OCI-LY3 (cell line): Measurements from ENCODE around the gene AZGP1.

Experiments used
- EZH2phosphoT487 ChIP-seq: fragments of 200-600 bp; shearing (Covaris generic); IDR thresholded peaks from 2 replicates; pipeline ENCODE4 v1.6.1; 2018; ENCODE audit warnings: antibody characterized with exemption, mixed run types, low read depth
- TF ChIP-seq, protein P1 (sequence below): fragments of 200-600, 300-600 bp; sonication (generic); IDR thresholded peaks from 2 replicates; pipeline ENCODE4 v1.5.1; 2014; ENCODE audit warnings: antibody characterized with exemption, low read length, low read depth

- TF ChIP-seq, protein P1, sequence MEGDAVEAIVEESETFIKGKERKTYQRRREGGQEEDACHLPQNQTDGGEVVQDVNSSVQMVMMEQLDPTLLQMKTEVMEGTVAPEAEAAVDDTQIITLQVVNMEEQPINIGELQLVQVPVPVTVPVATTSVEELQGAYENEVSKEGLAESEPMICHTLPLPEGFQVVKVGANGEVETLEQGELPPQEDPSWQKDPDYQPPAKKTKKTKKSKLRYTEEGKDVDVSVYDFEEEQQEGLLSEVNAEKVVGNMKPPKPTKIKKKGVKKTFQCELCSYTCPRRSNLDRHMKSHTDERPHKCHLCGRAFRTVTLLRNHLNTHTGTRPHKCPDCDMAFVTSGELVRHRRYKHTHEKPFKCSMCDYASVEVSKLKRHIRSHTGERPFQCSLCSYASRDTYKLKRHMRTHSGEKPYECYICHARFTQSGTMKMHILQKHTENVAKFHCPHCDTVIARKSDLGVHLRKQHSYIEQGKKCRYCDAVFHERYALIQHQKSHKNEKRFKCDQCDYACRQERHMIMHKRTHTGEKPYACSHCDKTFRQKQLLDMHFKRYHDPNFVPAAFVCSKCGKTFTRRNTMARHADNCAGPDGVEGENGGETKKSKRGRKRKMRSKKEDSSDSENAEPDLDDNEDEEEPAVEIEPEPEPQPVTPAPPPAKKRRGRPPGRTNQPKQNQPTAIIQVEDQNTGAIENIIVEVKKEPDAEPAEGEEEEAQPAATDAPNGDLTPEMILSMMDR: no peak
- no peak for TF ChIP-seq EZH2phosphoT487
These were observed 49.5 kb downstream of the AZGP1 start for GRCh38 chr7:99926321-99926720.
